Daoy (cell line): Measurements from ENCODE around the gene ABCD4. TPM values are rescaled to one million over a fixed set of nuclear protein-coding genes. Genes with fewer than 3 reads are reported as not detected.

Source experiments
- DNase-seq: peaks from one replicate; pipeline ENCODE4 v3.0.0-alpha.2; 2015; ENCODE audit warnings: low read depth
- total RNA-seq: library from RNA; depleted of rRNA; stranded (reverse); fragments of >200 nt; shearing (Covaris generic); gene quantifications from 2 replicates; pipeline ENCODE4 v1.2.3, GENCODE V29; 2014

ABCD4 gene
- total RNA-seq, 1 experiment from 2014 or later, result 23.0 TPM

DNA sequence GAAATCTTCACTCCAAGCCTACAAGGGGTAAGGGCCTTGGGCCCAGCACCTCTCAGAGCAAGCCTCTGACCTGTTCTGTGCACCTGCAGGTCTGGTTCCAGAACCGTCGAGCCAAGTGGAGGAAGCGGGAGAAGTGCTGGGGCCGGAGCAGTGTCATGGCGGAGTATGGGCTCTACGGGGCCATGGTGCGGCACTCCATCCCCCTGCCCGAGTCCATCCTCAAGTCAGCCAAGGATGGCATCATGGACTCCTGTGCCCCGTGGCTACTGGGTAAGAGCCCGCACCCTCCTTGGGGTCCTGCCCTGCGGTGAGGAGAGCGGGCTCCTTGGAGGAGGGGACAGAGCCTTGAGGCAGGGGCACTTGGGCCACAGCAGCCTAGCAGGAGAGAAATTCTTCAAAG lies 43.2 kb downstream of the ABCD4 start:
- no peak for DNase-seq

DNA sequence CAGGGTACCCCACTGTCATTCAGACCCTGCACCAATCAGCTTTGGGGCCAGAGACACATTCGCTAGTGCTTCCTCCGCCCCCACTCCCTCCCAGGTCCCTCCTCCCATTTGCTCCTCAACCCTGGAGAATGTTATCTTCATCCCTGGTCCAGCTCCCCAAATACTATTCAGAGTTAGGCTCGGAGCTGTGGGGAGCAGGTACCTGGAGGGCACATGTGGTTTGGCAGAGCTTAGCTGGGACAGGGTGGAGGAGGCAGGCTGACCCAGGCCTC lies 44.0 kb downstream of the ABCD4 start:
- DNase-seq, result no peak

DNA sequence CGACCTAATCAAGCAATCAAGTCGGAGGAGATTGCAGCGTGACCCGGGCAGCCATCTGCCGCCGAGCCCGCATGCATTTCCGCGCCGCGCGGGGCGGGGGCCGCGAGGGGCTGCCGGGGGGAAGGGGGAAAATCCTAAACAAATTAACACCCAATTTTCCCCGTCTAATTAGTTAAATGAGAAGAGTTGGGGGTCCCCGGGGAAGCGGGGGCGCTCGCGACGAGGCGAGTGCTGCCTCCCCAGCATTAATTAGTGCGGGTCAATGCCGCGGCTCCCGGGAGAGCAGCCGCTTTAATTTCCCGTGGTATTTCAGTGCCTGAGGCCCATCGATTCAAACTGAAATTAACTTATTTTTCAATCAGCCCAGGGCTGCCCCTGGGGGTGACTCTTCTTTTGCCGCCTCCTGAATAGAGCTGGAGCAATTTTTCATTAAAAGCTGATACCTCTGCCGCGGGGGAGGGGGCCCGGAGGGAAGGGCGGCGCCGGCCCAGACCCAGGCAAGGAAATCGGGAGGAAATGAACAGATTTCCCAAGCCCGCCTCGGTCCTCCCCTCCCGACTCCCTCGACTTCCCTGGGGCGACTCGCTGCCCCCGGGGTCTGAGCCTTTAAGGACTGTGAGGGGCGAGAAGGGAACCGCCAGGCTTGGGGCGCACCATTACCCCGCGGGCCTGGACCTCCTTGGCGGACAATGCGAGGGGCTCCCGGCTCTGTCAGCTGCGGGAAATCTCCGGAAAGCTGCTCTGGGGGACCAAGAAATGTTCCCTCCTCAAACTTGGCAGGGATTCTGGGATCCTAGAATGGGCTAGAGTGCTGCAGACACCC lies 44.6 kb downstream of the ABCD4 start:
- DNase-seq, result no peak

DNA sequence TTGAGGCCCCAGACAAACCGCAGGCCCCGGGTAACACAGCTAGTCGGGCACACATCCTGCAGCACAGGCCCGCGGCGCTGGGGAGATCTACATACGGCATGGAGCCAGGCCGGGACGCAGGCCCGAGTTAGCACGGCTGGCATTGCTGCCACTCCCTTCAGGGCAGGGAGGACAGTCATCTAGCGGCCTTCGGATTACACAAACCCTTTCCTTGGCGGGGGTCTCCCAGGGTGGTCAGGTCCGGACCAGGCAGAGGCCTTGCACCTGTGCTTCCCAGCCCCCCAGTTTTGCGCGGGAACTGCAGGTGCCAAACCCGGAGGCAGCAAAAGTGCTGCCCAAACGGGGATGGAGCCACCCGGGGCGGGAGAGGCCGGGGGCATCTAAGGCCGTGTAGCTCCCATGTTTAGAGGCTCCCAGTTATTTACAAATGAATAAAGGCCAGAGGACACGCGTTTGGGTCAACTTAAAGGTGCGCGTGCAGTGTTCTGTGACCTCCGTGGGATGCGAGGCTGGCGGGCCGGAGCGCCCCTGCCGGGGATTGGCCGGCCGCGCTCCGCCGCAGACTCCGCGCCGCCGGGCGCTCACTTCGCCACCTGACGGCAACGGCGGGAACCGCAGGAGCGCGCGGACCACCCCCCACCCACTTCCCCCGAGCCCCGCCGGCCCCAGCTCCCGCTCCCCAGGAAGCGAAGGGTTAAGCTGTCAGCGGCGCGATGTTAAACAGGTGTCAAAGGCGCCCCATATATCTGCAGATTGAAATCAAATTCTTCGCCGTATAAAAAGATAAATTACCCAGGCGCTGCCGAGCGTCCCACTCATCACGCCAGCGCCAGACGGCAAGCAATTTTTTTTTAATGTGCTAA lies 45.4 kb downstream of the ABCD4 start:
- DNase-seq, result peak; percentile 61

DNA sequence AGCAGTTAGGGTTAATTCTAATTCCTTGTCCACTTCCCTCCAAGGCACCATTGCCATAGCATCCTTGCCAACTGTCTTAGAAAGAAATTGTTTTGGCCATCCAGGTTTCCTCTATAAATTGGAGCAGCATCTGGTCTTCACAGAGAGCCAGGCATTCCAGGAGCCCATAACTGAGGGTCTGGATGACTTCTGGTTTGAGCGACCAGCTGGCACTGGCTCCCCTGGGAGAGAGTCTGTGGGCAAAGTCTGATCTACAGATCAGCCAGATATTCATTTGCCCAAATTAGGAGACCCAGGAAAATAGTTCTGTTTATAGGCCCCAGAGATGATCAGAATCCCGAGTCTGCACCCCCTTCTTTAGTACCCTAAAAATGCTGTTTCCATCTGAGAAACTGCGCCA lies 47.5 kb downstream of the ABCD4 start:
- no peak for DNase-seq

DNA sequence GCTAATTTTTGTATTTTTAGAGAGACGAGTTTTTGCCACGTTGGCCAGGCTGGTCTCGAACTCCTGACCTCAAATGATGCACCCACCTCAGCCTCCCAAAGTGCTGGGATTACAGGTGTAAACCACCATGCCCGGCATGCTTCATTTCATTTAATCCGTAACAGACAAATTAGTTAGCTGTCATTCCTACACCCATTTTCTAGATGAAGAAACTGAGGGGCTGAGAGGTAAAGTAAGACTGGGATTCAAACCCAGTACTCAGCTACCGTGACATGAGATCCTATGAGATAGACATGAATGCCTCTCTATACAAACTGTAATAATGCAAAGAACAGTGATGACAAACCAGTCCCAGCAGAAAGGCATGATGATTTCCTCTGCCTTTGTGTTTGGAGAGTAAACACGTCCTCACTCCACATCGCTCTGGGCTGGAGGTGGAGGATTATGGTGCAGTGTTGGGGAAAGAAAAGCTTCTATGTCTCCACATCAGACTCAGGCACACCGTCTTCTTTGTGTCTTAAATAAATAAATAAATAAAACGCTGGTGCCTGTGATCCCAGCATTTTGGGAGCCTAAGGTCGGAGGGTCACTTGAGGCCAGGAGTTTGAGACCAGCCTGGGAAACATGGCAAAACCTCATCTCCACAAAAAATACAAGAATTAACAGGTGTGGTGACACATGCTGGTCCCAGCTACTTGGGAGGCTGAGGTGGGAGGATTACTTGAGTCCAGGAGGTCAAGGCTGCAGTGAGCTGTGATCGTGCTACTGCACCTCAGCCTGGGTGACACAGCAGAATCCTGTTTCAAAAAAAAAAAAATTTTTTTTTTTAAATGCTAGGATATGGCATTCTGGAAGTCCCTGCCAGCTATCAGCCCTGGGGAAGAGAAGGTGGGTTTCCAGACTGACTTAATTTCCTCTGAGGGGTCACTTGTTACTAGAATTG lies 53.0 kb downstream of the ABCD4 start:
- DNase-seq, result no peak

DNA sequence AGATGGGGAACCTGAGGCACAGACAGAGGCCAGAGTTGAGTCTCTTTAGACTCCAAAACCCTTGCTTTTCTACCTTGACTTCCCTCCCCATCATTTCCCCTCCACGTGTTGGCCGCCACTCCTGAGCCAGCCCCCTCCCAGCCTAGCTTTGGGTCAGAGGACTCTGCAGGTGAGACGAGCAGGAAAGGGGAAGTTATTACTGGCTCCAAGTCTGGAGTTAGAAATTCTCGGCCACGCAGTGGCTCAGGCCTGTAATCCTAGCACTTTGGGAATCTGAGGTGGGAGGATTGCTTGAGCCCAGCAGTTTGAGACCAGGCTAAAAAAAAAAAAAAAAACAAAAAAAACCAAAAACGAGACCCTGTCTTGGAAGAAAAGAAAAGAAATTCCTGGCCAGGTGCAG lies 54.7 kb downstream of the ABCD4 start:
- no peak for DNase-seq

DNA sequence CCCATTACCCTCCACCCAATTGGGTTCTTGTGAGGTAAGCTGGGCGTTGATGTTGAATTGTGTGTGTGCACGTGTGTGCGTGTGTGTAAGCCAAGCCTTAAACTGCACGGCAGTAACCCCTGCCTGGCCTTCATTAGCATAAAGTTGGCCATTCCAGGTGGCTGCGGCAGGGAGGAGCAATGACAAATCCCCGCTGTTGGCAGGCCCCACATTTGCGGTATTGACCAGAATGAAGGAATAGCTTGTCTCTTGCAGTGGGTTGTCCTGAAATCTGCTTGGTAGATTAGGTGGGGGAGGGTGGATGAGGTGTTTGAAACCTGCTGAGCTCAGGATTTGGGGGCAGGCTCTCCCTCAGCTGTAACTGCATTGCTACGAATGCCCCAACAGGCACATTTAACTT lies 56.2 kb downstream of the ABCD4 start:
- DNase-seq, result no peak

DNA sequence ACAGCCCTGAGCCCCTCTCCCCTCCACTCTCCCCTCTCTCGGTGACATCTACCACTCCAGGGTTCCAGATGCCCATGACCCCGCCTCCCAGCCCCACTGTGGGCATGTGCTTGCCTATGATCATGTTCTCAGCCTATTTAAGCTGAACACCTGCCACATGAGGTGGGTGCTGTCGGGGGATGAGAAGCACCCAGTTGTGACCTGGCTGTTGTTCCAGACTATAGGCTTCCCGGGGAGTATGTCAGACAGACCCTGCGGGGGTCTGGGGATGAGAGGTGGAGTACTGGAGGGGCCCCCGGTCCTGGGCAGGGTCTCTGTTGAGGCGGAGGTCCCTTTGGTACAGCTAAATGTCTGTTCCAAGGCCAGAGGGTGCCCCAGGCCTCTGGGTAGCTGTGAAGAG lies 57.4 kb downstream of the ABCD4 start:
- DNase-seq, result no peak

DNA sequence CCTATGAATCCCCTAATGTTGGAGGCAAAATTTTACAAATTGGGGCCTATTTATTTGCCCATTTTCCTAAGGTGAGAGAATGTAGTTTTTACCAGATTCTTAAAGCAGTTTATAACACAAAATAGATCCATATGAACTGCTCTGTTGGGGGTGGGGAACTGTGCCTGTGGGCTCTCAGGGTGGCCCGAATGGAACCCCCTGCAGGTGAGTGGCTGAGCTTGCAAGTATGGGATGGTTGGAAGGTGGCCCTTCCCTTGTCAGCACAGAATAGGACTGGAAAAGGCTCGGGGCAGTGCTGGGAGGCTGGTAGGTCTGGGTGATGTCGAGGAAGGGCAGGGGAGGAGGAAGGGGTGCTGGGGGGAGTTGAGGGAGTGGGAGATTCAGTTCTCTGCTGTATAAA lies 58.6 kb downstream of the ABCD4 start:
- DNase-seq, result no peak

DNA sequence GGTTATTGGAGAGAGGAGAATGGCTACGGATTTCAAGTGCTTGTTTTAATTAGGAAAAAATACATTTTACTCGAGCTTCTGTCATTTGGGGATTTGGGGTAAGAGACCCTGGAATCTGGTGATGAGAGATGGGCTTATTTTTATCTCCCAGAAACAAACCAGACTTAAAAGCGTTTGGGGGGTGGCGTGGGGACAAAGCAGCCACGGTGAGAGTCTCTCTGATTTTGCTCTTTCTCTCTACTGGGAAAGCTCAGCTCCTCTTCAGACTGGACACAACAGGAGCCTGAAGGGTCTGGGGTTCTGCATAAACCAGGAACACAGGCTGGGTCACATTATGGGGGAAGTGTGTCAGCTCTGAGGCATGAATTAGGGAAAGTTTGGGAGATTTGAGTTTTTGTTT lies 59.7 kb downstream of the ABCD4 start:
- DNase-seq, result no peak

DNA sequence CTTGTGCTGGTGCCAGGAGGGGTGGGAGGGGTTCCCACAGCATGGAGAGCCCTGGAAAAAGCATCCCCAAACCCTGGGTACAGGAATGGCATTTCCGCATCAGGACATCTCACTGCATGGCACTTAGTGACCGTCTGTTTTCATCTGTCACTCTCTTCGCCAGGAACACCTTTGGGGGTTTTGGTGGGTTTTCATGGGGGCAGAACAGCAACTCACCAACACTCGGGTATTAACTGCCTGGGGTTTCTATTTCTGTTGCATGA lies 60.0 kb downstream of the ABCD4 start:
- no peak for DNase-seq

DNA sequence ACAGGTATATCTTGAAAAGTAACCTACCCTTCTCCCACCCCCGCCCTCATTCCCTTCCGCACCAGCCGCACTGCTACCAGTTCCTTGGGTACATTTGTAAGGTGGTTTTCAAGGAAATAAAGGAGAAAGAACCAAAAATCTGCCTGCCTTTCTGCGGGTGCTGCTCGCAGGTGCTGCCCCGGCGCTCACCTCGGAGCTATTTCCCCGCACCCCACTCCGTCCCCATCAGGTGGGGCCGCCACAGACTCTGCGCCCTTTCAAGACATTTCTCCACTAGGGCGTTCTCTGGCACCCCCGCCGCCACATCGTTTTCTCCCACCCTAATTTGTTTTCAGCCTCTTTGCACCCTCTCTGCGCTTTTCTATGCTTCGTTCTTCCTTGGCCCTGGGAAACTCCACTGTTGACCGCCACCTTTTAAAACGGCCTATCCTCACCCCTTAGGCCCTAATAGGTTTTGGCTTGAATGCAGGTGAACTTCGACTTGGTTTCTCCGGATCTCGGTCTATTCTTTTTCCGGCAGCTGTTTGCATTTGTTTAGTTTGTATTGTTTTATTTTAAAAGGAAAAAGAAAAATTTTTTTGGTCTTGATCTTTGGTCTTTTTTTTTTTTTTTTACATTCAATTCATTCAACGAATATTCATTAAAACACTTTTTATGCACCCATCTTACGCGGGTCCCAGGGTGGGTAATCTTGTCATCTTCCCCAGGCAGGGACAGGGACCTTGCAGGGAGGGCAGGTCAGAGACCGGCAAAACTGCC lies 60.5 kb downstream of the ABCD4 start:
- no peak for DNase-seq

DNA sequence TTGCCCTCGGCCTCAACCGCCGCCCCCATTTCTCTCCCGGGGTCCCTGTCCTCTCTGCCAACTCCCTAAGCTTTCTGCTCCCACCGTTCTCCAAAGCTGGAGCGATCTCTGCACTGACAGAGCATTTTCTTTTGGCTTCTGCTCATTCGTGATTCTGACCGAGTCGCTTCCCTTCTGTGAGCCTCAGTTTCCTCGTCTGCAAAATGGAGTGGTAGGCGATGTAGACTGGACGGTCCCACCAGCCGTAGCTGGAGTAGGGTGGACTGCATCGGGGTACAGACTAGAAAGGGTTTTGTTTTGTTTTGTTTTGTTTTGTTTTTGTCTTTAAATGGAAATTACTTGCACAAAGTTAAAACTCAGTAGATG lies 61.1 kb downstream of the ABCD4 start:
- DNase-seq, result no peak

DNA sequence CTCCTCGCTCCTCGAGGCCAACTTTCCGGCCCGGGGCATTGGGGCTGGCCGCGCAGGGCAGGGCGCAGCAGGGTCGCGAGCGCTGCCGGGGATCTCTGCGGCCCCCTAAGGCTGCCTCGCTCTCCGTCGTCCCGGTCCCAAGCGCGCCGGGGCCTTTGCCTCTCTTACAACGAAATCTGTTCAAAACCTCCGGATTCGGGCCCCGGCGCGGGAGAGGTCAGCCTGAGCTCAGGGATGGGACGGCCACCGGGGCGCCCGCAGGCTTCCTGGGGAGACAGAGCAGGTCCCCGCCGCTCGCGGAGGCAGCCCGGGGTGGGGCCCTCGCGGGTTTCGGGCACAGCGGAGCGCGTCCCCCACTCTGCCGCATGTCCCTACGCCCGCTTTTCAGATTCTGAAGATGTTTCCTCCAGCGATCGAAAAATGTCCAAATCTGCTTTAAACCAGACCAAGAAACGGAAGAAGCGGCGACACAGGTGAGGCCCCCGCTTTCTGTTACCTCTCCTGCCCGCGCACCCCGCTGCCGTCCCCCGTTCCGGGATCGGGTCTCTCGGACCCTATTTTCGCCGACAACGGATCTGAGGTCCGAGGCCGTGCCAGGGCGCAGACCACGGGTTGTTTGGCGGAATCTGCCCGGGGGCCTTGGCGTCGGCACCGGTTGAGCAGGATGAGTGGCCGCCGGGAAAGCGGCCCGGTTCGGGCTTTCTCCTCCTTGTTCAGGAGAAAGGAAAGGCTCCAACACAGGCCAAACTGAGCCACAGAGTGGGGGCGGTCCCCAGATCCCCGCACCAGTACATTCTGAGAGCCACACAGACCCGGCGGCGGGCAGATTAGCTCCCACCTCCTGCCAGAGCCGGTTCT lies 61.7 kb downstream of the ABCD4 start:
- no peak for DNase-seq

DNA sequence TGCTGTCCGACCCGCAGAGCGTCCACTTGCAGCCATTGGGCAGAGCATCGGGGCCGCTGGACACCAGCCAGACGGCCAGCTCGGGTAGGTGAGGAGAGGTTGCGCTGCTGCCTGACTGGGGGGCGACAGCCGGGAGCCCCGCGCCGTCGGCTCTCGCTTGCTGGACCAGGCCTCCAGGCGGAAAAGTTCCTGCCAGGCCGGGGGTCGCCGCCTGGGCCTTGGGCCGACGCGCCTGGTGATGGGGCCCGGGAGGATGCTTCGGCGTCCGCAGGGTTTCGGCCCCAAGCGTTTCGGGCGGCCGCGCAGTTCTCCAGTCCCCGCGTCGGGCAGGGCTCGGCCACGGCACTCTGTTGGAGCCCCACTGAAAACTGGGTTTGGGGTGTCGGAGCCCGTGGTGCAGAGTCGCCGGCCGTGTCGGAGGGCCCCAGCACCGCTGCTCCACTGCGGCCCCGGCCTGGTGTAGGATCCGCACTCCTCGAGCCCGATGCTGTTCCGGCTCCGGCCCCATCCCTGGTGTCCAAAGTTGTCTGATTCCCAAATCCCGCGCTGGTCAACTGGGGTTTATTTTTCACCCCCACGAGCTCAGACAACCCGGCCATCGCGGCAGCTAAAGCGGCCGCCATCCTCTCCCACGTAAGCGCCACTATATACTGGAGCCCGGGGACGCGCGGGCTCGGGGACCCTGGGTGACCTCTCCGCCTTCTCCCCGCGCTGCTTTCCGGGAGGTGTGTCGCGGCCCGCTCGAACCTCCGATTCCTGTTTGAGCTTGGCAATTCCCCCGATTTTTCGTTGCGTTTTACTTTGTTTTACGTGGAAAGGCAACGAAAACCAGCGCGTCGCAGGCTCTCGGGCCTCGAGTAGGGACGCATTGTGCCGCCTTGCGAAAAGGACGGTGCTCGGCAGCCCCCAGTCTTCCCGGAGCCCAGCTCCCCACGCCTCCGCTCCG lies 62.6 kb downstream of the ABCD4 start:
- peak; percentile 24 for DNase-seq

DNA sequence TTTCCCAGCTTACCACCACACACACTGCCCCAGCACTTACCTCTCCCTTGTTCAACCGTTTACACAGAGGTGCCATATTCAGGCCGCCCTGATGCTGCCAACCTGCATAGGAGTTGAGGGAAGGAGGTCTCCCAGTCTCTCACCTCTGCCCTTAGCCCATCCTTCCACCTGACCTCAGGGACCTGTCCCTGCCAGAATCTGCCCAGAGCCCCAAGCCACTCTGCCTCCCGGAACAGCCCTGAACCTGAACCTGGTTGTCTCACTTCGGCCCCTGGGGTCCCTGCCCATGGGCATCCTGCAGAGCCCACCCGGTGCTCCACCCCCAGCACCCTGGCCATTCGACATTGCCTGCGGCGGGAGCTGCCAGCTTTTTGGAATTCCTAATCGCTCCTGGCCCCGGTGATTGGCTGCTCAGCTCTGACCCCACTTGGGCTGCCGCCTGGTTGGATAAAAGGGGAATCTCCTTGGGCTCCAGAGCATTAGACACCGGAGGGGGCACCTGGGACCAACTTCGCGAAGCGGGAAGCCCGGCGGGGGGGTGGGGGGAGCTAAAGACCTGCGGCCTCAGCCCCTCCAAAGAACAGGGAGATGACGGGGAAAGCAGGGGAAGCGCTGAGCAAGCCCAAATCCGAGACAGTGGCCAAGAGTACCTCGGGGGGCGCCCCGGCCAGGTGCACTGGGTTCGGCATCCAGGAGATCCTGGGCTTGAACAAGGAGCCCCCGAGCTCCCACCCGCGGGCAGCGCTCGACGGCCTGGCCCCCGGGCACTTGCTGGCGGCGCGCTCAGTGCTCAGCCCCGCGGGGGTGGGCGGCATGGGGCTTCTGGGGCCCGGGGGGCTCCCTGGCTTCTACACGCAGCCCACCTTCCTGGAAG lies 63.5 kb downstream of the ABCD4 start, which contains the start of gene VSX2:
Gene VSX2, plus strand, starts transcription at position 476 of the 874 bp plus-strand sequence. Its CDS starts 113 bp downstream, at position 589.
- DNase-seq, result no peak

DNA sequence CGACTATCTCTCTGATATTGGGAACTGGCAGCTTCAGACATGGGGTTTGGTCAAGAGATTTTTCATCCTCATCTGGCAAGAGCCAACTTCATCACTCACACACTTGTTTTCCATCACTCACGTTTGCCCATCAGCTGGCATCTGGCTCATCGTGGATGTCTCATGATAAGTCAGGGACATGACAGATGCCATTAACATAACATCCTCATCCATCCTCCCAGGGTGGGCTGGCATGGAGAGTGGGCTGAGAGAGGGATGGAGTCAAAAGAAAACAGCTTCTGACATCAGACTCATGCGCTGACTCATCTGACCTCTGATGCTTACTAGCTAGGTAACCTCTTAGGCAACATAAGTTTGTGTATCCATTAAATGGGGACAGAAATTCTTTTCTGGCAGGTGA lies 65.3 kb downstream of the ABCD4 start:
- no peak for DNase-seq
